Stimulated activated memory B cell treated with anti-CD40 and anti-IgM and Interleukin-4, amounts not matched to agents 10 μg/mL and 1 μg/mL and 100 μg/mL, for 72 hours (primary cell): ENCODE results near the gene IFRD2.
A peak's percentile ranks its signal among the peaks of the same experiment; 100 is the strongest.

Source experiments
- ATAC-seq: fragments of 150-1000 bp; cut with Tn5 transposase; 2 replicates; pipeline ENCODE4 v1.10.0; 2021
- H3K27ac Mint-ChIP-seq: one replicate; pipeline ENCODE4 v1.8.0; 2022; ENCODE audit warnings: mild to moderate bottlenecking, mixed read lengths
- H3K27me3 Mint-ChIP-seq: one replicate; pipeline ENCODE4 v1.8.0; 2022; ENCODE audit warnings: mixed read lengths
- H3K36me3 Mint-ChIP-seq: one replicate; pipeline ENCODE4 v1.8.0; 2022; ENCODE audit warnings: mixed read lengths
- H3K4me1 Mint-ChIP-seq: one replicate; pipeline ENCODE4 v1.8.0; 2022; ENCODE audit warnings: mixed read lengths
- H3K4me3 Mint-ChIP-seq: one replicate; pipeline ENCODE4 v1.8.0; 2022; ENCODE audit warnings: mild to moderate bottlenecking, moderate library complexity, mixed read lengths
- H3K9me3 Mint-ChIP-seq: one replicate; pipeline ENCODE4 v1.8.0; 2022; ENCODE audit warnings: mixed read lengths

IFRD2 gene

GRCh38 chr3:50261505-50261904, 30.7 kb downstream of the IFRD2 start:
- H3K27ac Mint-ChIP-seq: no peak overlapping the region
- peaks cover 17% of the 10 kb centered on the region for H3K4me1 Mint-ChIP-seq
- peaks cover 28% of the 10 kb centered on the region for H3K36me3 Mint-ChIP-seq
- H3K27me3 Mint-ChIP-seq: peaks cover 9% of the 10 kb centered on the region
- no peak overlapping the region for H3K4me3 Mint-ChIP-seq
- ATAC-seq: no peak
- no peaks in the 10 kb centered on the region for H3K9me3 Mint-ChIP-seq

GRCh38 chr3:50260942-50261441, 31.2 kb downstream of the IFRD2 start:
- peak overlapping the region; percentile 45 for H3K27ac Mint-ChIP-seq
- peaks cover 17% of the 10 kb centered on the region for H3K4me1 Mint-ChIP-seq
- H3K27me3 Mint-ChIP-seq: peaks cover 9% of the 10 kb centered on the region
- H3K36me3 Mint-ChIP-seq: peaks cover 30% of the 10 kb centered on the region
- ATAC-seq: no peak
- peak overlapping the region; percentile 77 for H3K4me3 Mint-ChIP-seq
- no peaks in the 10 kb centered on the region for H3K9me3 Mint-ChIP-seq

- ATAC-seq: peak; percentile 96
- Mint-ChIP-seq H3K4me3 (peak overlapping the region; percentile 77), H3K27ac (peak overlapping the region; percentile 45)
Measured at GRCh38 chr3:50260027-50260941, 31.9 kb downstream of the IFRD2 start.

GRCh38 chr3:50259432-50260026, 32.7 kb downstream of the IFRD2 start:
- H3K27me3 Mint-ChIP-seq: peaks cover 8% of the 10 kb centered on the region
- peaks cover 22% of the 10 kb centered on the region for H3K4me1 Mint-ChIP-seq
- peak; percentile 17 for ATAC-seq
- peaks cover 34% of the 10 kb centered on the region for H3K36me3 Mint-ChIP-seq
- H3K4me3 Mint-ChIP-seq: peak overlapping the region; percentile 63
- H3K9me3 Mint-ChIP-seq: no peaks in the 10 kb centered on the region
- H3K27ac Mint-ChIP-seq: peak overlapping the region; percentile 45

More at GRCh38 chr3:50260027-50260941, 31.9 kb downstream of the IFRD2 start:
- Mint-ChIP-seq H3K36me3 (peaks cover 30% of the 10 kb centered on the region), H3K4me1 (peaks cover 17% of the 10 kb centered on the region), H3K27me3 (peaks cover 9% of the 10 kb centered on the region), H3K9me3 (no peaks in the 10 kb centered on the region)

GRCh38 chr3:50258979-50259378, 33.2 kb downstream of the IFRD2 start:
- no peak for ATAC-seq
- Mint-ChIP-seq H3K36me3 (peaks cover 36% of the 10 kb centered on the region), H3K4me1 (peaks cover 27% of the 10 kb centered on the region), H3K9me3 (no peaks in the 10 kb centered on the region), H3K27me3 (peaks cover 2% of the 10 kb centered on the region), H3K4me3 (no peak overlapping the region), H3K27ac (peak overlapping the region; percentile 45)

GRCh38 chr3:50258029-50258680, 34.1 kb downstream of the IFRD2 start:
- Mint-ChIP-seq H3K4me3 (no peak overlapping the region), H3K27ac (no peak overlapping the region), H3K27me3 (no peaks in the 10 kb centered on the region), H3K9me3 (no peaks in the 10 kb centered on the region), H3K36me3 (peaks cover 43% of the 10 kb centered on the region), H3K4me1 (peaks cover 35% of the 10 kb centered on the region)
- no peak for ATAC-seq

GRCh38 chr3:50256978-50257890, 35.0 kb downstream of the IFRD2 start:
- ATAC-seq: no peak
- Mint-ChIP-seq H3K27me3 (no peaks in the 10 kb centered on the region), H3K36me3 (peaks cover 43% of the 10 kb centered on the region), H3K4me3 (no peak overlapping the region), H3K27ac (no peak overlapping the region), H3K9me3 (no peaks in the 10 kb centered on the region), H3K4me1 (peaks cover 36% of the 10 kb centered on the region)

GRCh38 chr3:50255251-50255615, 37.0 kb downstream of the IFRD2 start:
- peak overlapping the region; percentile 65 for H3K27ac Mint-ChIP-seq
- ATAC-seq: no peak
- peaks cover 52% of the 10 kb centered on the region for H3K36me3 Mint-ChIP-seq
- no peaks in the 10 kb centered on the region for H3K27me3 Mint-ChIP-seq
- peaks cover 46% of the 10 kb centered on the region for H3K4me1 Mint-ChIP-seq
- H3K4me3 Mint-ChIP-seq: no peak overlapping the region
- H3K9me3 Mint-ChIP-seq: no peaks in the 10 kb centered on the region

- H3K9me3 Mint-ChIP-seq: no peaks in the 10 kb centered on the region
- peaks cover 55% of the 10 kb centered on the region for H3K36me3 Mint-ChIP-seq
- no peaks in the 10 kb centered on the region for H3K27me3 Mint-ChIP-seq
- ATAC-seq: no peak
- no peak overlapping the region for H3K4me3 Mint-ChIP-seq
- H3K4me1 Mint-ChIP-seq: peaks cover 47% of the 10 kb centered on the region
- peak overlapping the region; percentile 65 for H3K27ac Mint-ChIP-seq
Measured at GRCh38 chr3:50254577-50255250, 37.5 kb downstream of the IFRD2 start.

- Mint-ChIP-seq H3K27me3 (no peaks in the 10 kb centered on the region), H3K27ac (no peak overlapping the region), H3K36me3 (peaks cover 30% of the 10 kb centered on the region), H3K9me3 (no peaks in the 10 kb centered on the region), H3K4me3 (no peak overlapping the region), H3K4me1 (peaks cover 70% of the 10 kb centered on the region)
- no peak for ATAC-seq
Measured at GRCh38 chr3:50251220-50251619, 41.0 kb downstream of the IFRD2 start.

GRCh38 chr3:50250514-50250913, 41.7 kb downstream of the IFRD2 start:
- Mint-ChIP-seq H3K4me1 (peaks cover 77% of the 10 kb centered on the region), H3K27ac (peak overlapping the region; percentile 43), H3K36me3 (peaks cover 30% of the 10 kb centered on the region), H3K4me3 (no peak overlapping the region), H3K9me3 (no peaks in the 10 kb centered on the region), H3K27me3 (no peaks in the 10 kb centered on the region)
- ATAC-seq: no peak

- Mint-ChIP-seq H3K4me1 (peaks cover 82% of the 10 kb centered on the region), H3K27ac (no peak overlapping the region), H3K9me3 (no peaks in the 10 kb centered on the region), H3K36me3 (peaks cover 25% of the 10 kb centered on the region), H3K27me3 (no peaks in the 10 kb centered on the region), H3K4me3 (no peak overlapping the region)
- ATAC-seq: no peak
Measured at GRCh38 chr3:50249457-50249856, 42.8 kb downstream of the IFRD2 start.

- no peak overlapping the region for H3K4me3 Mint-ChIP-seq
- ATAC-seq: no peak
- peaks cover 82% of the 10 kb centered on the region for H3K4me1 Mint-ChIP-seq
- peak overlapping the region; percentile 57 for H3K27ac Mint-ChIP-seq
- H3K9me3 Mint-ChIP-seq: no peaks in the 10 kb centered on the region
- peaks cover 18% of the 10 kb centered on the region for H3K36me3 Mint-ChIP-seq
- no peaks in the 10 kb centered on the region for H3K27me3 Mint-ChIP-seq
Measured at GRCh38 chr3:50248387-50248786, 43.8 kb downstream of the IFRD2 start.

GRCh38 chr3:50246517-50246954, 45.7 kb downstream of the IFRD2 start:
- no peaks in the 10 kb centered on the region for H3K9me3 Mint-ChIP-seq
- no peaks in the 10 kb centered on the region for H3K27me3 Mint-ChIP-seq
- H3K4me1 Mint-ChIP-seq: peaks cover 97% of the 10 kb centered on the region
- ATAC-seq: peak; percentile 76
- H3K4me3 Mint-ChIP-seq: peak overlapping the region; percentile 77
- H3K27ac Mint-ChIP-seq: peak overlapping the region; percentile 95
- peaks cover 17% of the 10 kb centered on the region for H3K36me3 Mint-ChIP-seq
